Measurements from ENCODE around the gene SETDB1. TPM values are rescaled to one million over a fixed set of nuclear protein-coding genes. Genes with fewer than 3 reads are reported as not detected.
"Not testable (repeated sequence)": the region's sequence is repeated elsewhere in the genome, so short reads cannot be mapped to it uniquely, and the experiment has no call there.

The SETDB1 gene
- total RNA-seq, 1 experiment from 2014 or later: 64.9 TPM

DNA sequence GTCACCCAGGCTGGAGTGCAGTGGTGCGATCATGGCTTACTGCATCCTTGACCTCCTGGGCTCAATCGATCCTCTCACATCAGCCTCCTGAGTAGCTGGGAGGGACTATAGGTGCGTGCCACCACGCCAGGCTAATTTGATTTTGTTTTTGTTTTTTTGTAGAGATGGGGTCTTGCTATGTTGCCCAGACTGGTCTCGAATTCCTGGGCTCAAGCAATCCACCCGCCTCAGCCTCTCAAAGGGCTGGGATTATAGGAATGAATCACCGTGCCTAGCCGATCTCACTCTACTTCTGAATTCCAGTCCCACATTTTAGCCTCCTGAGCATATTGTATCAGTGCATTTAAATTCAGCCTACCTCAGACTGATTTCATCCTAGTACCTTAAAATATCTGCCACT, 37.4 kb upstream of the SETDB1 start:
- TF ChIP-seq CTCF (IDR thresholded peaks at IDR 0.05; ENCODE audit: unreplicated experiment): no peak
- no TSS peak for BruUV-seq (replicated peaks)
- CTCF ChIA-PET: no interaction called here
- no peaks in the 10 kb centered on the region for H3K36me3 Mint-ChIP-seq (ENCODE audit: insufficient read depth, unreplicated experiment)
- no peaks in the 10 kb centered on the region for H3K27me3 Mint-ChIP-seq (ENCODE audit: unreplicated experiment)
- H3K27ac Mint-ChIP-seq (ENCODE audit: unreplicated experiment): no peak overlapping the region
- no peak for DNase-seq
- no peaks in the 10 kb centered on the region for H3K9me3 Mint-ChIP-seq (ENCODE audit: low read depth, unreplicated experiment)
- no peaks in the 10 kb centered on the region for H3K4me1 Mint-ChIP-seq (ENCODE audit: low read depth, unreplicated experiment)
- no peak overlapping the region for H3K4me3 Mint-ChIP-seq (ENCODE audit: low read depth, unreplicated experiment)
- intact Hi-C loops (cut with micrococcal nuclease; ENCODE audit: unreplicated experiment): no loop called here

DNA sequence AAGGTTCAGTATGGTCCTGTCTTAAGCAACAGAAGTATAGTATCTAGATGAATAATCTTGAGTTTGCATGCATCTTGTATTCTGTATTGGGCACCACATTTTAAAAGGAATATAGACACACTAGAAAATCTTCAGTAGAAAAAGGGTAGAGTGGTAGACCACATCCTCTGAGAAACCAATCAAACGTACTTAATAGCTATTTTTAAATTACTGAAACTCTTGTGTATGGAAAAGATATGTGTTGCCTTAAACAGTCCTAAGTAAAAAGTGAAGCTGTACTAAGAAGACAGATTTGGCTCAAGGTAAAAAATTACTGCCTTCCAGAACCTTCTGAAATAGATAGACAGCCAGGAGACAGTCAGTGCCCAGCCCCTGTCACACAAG, 36.1 kb upstream of the SETDB1 start:
- no peak for TF ChIP-seq CTCF (IDR thresholded peaks at IDR 0.05; ENCODE audit: unreplicated experiment)
- Mint-ChIP-seq H3K9me3 (ENCODE audit: low read depth, unreplicated experiment) (no peaks in the 10 kb centered on the region), H3K4me1 (ENCODE audit: low read depth, unreplicated experiment) (no peaks in the 10 kb centered on the region), H3K36me3 (ENCODE audit: insufficient read depth, unreplicated experiment) (no peaks in the 10 kb centered on the region), H3K27me3 (ENCODE audit: unreplicated experiment) (no peaks in the 10 kb centered on the region), H3K27ac (ENCODE audit: unreplicated experiment) (no peak overlapping the region), H3K4me3 (ENCODE audit: low read depth, unreplicated experiment) (no peak overlapping the region)
- no peak for DNase-seq
- CTCF ChIA-PET: interaction anchor here (0.9 kb wide), 1 partner anchor 789 kb away, joined by 3 read pairs; no protein-coding TSS in a partner anchor
- intact Hi-C loops (cut with micrococcal nuclease; ENCODE audit: unreplicated experiment): no loop called here
- BruUV-seq (replicated peaks): no TSS peak

GRCh38 chr1:150893336-150893913, 32.7 kb upstream of the SETDB1 start:
- DNase-seq: no peak
- H3K4me3 Mint-ChIP-seq (ENCODE audit: low read depth, unreplicated experiment): no peak overlapping the region
- CTCF ChIA-PET: interaction anchor here (0.6 kb wide), 1 partner anchor 623 kb away, joined by 3 read pairs; no protein-coding TSS in a partner anchor
- TF ChIP-seq CTCF (IDR thresholded peaks at IDR 0.05; ENCODE audit: unreplicated experiment): no peak
- no TSS peak for BruUV-seq (replicated peaks)
- intact Hi-C loops (cut with micrococcal nuclease; ENCODE audit: unreplicated experiment): no loop called here
- H3K27ac Mint-ChIP-seq (ENCODE audit: unreplicated experiment): no peak overlapping the region
- no peaks in the 10 kb centered on the region for H3K4me1 Mint-ChIP-seq (ENCODE audit: low read depth, unreplicated experiment)
- H3K27me3 Mint-ChIP-seq (ENCODE audit: unreplicated experiment): peaks cover 19% of the 10 kb centered on the region
- no peaks in the 10 kb centered on the region for H3K36me3 Mint-ChIP-seq (ENCODE audit: insufficient read depth, unreplicated experiment)
- no peaks in the 10 kb centered on the region for H3K9me3 Mint-ChIP-seq (ENCODE audit: low read depth, unreplicated experiment)

GRCh38 chr1:150895618-150896017, 30.5 kb upstream of the SETDB1 start:
- H3K36me3 Mint-ChIP-seq (ENCODE audit: insufficient read depth, unreplicated experiment): no peaks in the 10 kb centered on the region
- DNase-seq: no peak
- H3K4me1 Mint-ChIP-seq (ENCODE audit: low read depth, unreplicated experiment): no peaks in the 10 kb centered on the region
- H3K4me3 Mint-ChIP-seq (ENCODE audit: low read depth, unreplicated experiment): no peak overlapping the region
- H3K9me3 Mint-ChIP-seq (ENCODE audit: low read depth, unreplicated experiment): no peaks in the 10 kb centered on the region
- H3K27ac Mint-ChIP-seq (ENCODE audit: unreplicated experiment): no peak overlapping the region
- intact Hi-C loops (cut with micrococcal nuclease; ENCODE audit: unreplicated experiment): no loop called here
- BruUV-seq (replicated peaks): no TSS peak
- TF ChIP-seq CTCF (IDR thresholded peaks at IDR 0.05; ENCODE audit: unreplicated experiment): no peak
- CTCF ChIA-PET: interaction anchor here (0.6 kb wide), 1 partner anchor 60 kb away, joined by 3 read pairs; no protein-coding TSS in a partner anchor
- H3K27me3 Mint-ChIP-seq (ENCODE audit: unreplicated experiment): peaks cover 19% of the 10 kb centered on the region

- H3K4me1 Mint-ChIP-seq (ENCODE audit: low read depth, unreplicated experiment); BruUV-seq (replicated peaks); H3K9me3 Mint-ChIP-seq (ENCODE audit: low read depth, unreplicated experiment); DNase-seq; H3K27ac Mint-ChIP-seq (ENCODE audit: unreplicated experiment); H3K36me3 Mint-ChIP-seq (ENCODE audit: insufficient read depth, unreplicated experiment); CTCF ChIA-PET; H3K4me3 Mint-ChIP-seq (ENCODE audit: low read depth, unreplicated experiment); intact Hi-C loops (cut with micrococcal nuclease; ENCODE audit: unreplicated experiment): not testable (repeated sequence)
- peaks cover 19% of the 10 kb centered on the region for H3K27me3 Mint-ChIP-seq (ENCODE audit: unreplicated experiment)
Measured at GRCh38 chr1:150899795-150900194, 26.4 kb upstream of the SETDB1 start.

All from Calu3 (cell line).